GM21447 (cell line): ENCODE measurements around the gene SND1.

Experiments
- ATAC-seq: cut with Tn5 transposase; IDR thresholded peaks from one replicate; pipeline ENCODE4 v1.9.1; 2021; ENCODE audit not compliant: unreplicated experiment

Gene SND1

GRCh38 chr7:127764681-127765080, 112.7 kb downstream of the SND1 start:
- no peak for ATAC-seq

DNA sequence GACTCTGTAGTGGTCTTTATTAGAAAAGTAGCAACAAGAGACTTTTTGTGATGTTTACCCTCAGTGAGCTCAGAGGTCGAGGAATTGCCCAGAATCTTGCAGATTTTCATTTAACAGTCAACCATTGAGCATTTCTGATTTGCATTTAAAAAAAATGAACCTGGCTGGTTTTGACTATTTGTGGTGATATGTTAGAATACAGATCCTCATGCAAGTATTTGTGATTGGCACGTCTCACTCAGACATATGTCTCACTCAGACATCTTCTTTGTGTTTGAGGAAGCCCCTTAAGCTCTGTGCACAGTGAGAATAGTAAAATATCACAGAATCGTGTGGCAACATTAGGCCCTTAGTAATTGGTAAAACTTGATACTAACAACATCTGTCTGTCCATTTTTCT, 113.2 kb downstream of the SND1 start:
- ATAC-seq = no peak

DNA sequence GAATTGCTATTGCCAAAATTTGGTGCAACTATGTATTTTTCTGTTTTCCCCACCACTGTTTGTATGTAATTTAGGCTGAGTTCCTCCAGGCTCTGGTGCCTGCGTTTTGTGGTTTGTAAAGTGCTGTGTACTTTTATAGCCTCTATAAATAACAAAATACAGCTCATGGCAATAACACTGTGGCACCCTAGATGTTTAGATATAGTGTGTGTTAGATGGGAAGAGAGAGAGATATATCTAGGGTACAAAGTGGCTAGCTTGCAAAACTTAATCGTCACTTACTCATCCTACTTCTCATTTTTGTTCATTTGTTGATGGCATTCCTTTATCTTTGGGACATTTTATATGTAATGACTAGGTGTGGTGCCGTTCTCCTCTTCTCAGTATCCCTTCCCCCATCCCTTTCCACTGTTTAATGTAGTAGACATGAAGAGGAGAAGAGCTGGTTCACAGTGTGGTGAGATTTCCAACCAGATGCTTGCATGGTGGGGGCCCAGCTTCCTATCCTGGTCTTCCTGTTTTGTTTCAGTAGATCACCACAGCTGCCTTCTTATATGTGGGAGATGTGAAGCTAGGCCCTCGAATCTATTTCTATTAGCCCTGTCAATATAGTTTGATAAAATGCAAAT, 115.0 kb downstream of the SND1 start:
- ATAC-seq = no peak

GRCh38 chr7:127768241-127768640, 116.2 kb downstream of the SND1 start:
- ATAC-seq = no peak

GRCh38 chr7:127769137-127769536, 117.1 kb downstream of the SND1 start:
- no peak for ATAC-seq

DNA sequence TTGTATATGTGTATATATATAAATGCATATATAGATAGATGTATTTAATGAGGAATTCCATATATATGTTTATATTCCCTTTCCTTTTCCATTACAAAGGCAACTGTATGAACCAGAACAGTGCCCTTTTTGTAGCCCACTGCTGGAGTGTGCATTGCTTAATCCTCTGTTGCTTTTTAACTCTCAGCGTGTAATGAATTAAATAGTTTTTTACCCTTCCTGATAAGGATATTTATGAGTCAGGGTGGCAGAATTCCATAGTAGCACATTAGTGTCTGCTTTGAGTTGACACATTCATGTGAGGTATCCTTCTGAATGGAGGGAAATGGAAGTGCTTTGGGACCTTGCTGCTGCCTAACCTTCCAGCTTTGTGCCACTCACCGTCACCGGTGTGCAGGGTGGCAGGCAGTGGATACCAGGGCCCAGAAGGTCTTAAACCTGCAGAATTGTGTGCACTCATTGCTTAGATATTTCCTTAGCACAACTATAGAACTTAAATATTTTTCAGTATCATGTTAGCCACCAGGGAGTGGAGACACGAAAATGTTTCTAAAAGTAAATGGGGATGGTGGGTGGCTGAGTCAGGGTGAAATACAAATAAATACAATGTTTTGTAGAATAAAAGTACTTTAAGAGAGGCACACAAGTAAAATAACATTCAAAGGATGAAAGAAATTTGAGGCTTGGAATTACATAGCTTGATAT, 117.9 kb downstream of the SND1 start:
- ATAC-seq = no peak

DNA sequence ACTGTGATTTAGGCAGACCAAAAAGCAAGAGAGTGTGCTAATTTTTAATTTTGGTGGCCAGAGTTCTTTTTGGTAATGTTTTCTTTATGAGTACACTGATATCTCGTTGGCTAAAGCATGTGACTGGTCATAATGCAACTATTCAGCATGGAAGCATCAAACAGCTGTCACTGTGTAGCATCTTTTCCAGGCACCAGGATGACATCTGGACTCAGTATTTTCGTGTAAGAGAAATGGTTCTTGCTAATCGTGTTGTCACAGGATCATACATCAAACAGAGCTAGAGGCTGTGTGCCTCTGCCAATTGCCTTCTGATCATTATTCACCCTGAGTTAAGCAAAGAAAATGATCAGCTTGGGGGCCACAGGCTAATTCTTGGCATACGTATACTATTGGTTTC, 118.9 kb downstream of the SND1 start:
- no peak for ATAC-seq

DNA sequence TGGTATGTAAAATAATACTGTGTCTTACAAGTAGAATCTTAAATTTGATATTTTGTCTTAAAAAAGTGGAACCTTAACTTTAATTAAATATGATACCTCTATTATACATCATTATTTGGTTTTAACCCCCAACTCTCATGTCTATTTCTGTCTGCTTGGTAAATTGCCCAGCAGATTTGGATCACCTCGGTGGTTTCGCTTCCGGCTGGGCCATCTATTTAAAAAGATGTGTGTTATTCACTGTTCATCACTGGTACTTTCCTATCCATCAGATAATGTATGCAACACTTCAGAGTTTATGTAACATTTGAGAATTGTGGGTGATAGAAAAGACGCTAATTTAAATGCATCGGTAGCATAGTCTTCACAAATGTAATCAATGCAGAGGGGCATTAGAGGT, 119.7 kb downstream of the SND1 start:
- no peak for ATAC-seq

GRCh38 chr7:127776776-127777386, 124.9 kb downstream of the SND1 start:
- ATAC-seq = no peak

- no peak for ATAC-seq
Measured at GRCh38 chr7:127780489-127780888, 128.5 kb downstream of the SND1 start.

GRCh38 chr7:127781081-127781480, 129.1 kb downstream of the SND1 start:
- no peak for ATAC-seq

GRCh38 chr7:127782075-127782474, 130.1 kb downstream of the SND1 start:
- ATAC-seq = no peak

DNA sequence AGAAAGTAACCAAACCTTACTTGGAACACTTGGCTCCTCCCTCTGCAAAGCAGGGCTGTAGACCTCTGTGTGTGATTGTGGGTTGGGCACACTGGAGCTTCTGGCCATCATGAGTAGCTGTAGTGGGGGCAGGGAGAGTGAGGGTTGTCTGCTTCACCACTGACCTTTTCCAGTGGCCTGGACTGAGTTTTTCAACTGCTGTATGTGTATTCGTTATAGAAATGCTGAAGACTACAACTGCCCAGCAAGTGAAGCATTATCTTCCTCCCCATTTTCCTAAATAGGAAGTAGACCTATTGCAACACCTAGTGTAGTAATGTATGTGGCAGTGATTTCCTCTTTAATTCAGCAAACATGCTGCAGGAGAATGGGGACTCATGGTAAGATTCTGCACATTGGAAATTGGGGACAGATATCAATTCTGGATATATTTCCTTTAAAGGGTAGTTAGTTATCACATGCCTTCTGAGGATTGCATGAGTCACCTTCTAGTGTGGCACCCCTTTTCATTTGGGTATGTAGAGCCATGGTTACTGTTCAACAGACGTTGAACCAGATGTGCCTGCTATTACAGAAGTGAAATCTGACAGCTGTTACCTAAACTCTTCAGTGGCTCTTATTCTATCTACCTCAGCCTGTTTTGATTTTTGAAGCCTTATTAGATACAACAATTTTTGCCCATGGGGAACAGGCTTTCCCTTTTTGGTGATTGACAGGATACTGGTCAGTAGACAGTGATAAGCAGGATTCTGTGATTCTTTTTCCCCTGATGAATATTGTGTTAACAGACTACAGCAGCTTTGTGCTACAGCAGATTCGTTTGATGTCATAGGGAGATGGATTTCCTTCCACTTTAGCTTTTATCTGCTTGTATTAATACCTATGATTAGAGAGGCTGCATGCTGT, 130.9 kb downstream of the SND1 start:
- peak; percentile 83 for ATAC-seq

DNA sequence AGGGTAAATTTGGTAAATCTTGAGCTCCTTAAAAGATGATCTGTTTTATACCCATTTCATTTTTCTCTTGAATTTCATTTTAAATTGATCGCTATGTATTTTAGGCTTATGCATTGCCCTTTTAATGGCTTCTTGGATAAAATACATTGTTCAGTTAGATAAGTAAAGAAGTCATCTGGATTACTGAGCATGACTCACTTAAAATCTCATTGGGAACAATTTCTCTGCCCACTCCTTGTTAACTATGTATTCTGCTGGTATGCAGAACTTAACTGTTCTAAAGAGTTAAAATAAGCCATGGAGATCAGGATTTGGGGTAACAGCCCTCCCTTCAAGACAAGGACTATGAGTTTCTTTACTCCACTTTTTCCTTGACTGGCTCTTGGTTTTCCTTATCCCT, 134.2 kb downstream of the SND1 start:
- ATAC-seq = no peak

DNA sequence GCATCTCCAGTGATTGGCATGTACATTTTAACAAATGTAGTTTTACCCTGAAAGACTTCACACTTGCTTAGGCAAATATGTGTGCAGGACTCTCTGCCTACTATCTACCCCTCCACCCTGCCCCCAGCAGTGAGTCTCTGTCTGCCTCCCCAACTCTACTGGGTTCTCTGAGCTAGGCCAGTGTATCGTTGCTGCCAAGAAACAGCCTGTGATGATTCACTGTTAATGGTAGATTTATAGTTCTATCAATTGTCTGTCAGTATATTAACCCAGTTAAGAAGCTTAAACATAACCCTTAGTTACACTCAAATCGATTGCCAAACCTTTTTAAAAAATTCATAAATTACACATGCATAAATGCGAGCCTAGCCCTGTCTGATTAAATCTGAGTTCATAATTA, 137.0 kb downstream of the SND1 start:
- ATAC-seq = no peak

DNA sequence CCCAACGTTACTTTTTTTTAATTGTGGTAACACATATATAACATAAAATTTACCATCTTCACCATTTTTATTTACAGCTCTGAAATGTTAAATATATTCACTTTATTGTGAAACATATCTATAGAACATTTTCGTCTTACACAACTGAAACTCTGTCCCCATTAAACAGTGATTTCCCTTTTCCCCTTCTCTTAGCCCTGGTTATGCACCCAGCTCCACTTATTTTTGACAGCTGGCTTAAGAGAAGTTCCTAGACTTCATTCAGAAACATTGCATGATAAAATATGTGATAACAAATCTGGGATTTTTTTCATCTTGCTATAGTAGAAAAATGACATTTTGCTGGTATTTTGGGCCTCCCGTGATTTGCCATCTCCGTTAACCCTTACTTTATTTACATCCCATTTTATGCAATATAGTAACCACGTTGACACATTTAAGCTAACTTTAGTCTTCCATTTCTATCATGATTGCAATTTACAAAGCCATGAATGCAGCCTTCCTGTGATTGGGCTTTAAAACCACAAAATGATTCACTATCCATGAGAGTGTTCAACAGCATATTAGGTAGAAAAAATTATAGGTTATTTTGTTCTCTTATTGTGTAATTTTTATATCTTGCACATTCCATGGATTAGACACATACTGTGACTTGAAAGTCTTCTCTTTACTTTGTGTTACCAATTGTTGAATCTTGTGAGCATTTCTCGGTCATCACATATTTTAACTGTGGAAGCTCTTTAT, 139.6 kb downstream of the SND1 start:
- ATAC-seq = no peak

- no peak for ATAC-seq
Measured at GRCh38 chr7:127792528-127793342, 140.7 kb downstream of the SND1 start.

- no peak for ATAC-seq
Measured at GRCh38 chr7:127793582-127793981, 141.6 kb downstream of the SND1 start.

DNA sequence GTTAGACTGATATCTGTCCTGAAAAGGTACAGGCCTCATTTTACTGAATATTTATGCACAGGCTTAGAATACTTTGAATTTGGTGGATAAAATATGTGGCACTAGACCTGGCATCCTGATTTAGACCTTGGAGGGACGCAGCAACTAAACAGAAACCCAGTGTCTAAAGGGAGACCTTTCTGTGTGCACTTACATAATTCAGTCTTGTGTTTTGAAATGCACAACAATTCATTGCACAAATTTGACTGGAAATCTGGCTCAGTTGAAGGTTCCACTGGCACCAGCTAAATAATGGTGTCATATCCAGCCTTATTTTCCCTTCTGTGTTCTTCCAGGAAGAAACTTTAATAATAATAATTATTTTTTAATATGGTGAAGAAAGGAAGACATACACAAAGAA, 142.1 kb downstream of the SND1 start:
- ATAC-seq = no peak

DNA sequence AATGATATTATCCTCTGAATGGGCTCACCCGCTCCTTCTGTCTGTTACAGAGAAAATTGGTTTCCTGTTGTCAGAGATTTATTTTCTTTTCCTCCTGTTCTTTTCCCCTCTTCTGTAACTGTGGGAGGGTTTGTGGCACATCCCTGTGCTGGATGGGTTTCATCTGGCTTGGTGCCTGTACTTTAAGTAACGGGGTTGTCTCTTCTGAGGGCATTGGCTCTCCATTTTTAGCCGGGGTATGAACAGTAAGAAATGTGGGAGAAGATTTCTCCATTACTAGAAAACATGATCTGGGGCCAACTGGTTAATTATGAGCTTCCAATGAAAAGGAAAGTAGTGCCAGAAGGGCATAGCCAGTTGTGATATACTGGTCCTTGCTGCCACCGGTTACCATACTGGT, 142.6 kb downstream of the SND1 start:
- no peak for ATAC-seq
